ENCODE results near the gene LRRC55. TPM values are rescaled to one million over a fixed set of nuclear protein-coding genes. Genes with fewer than 3 reads are reported as not detected.

LRRC55 gene
- total RNA-seq, 1 experiment from 2014 or later = not detected

DNA sequence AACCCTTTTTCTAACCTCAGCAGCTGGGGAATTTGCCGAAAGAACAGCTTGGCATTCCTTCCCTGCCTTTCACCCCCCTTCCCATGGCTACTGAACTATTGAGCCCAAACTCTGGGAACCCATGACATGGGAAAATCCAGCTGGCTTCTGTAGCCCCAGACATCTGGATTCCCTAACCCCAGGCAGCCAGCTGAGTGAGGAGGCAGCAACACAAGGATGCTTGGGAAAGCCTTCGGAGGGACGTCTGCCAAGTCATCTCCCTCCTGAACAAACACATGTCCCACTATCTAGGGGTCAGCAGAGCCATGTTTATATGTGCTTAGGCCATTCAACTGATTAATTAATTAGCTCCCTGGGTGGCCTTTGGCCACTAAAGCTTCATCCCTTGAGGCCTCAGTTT is 21.6 kb downstream of the LRRC55 start:
- DNase-seq = no peak
- Mint-ChIP-seq H3K27ac (ENCODE audit: unreplicated experiment) (no peak overlapping the region), H3K9me3 (ENCODE audit: low read depth, unreplicated experiment) (no peaks in the 10 kb centered on the region), H3K27me3 (ENCODE audit: unreplicated experiment) (peaks cover 61% of the 10 kb centered on the region), H3K4me3 (ENCODE audit: low read depth, unreplicated experiment) (no peak overlapping the region), H3K4me1 (ENCODE audit: low read depth, unreplicated experiment) (no peaks in the 10 kb centered on the region), H3K36me3 (ENCODE audit: insufficient read depth, unreplicated experiment) (no peaks in the 10 kb centered on the region)
- no TSS peak for BruUV-seq (replicated peaks)
- intact Hi-C loops (cut with micrococcal nuclease; ENCODE audit: unreplicated experiment) = no loop called here
- CTCF ChIA-PET = no interaction called here
- TF ChIP-seq, protein P1, sequence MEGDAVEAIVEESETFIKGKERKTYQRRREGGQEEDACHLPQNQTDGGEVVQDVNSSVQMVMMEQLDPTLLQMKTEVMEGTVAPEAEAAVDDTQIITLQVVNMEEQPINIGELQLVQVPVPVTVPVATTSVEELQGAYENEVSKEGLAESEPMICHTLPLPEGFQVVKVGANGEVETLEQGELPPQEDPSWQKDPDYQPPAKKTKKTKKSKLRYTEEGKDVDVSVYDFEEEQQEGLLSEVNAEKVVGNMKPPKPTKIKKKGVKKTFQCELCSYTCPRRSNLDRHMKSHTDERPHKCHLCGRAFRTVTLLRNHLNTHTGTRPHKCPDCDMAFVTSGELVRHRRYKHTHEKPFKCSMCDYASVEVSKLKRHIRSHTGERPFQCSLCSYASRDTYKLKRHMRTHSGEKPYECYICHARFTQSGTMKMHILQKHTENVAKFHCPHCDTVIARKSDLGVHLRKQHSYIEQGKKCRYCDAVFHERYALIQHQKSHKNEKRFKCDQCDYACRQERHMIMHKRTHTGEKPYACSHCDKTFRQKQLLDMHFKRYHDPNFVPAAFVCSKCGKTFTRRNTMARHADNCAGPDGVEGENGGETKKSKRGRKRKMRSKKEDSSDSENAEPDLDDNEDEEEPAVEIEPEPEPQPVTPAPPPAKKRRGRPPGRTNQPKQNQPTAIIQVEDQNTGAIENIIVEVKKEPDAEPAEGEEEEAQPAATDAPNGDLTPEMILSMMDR (IDR thresholded peaks at IDR 0.05; ENCODE audit: unreplicated experiment) = no peak

DNA sequence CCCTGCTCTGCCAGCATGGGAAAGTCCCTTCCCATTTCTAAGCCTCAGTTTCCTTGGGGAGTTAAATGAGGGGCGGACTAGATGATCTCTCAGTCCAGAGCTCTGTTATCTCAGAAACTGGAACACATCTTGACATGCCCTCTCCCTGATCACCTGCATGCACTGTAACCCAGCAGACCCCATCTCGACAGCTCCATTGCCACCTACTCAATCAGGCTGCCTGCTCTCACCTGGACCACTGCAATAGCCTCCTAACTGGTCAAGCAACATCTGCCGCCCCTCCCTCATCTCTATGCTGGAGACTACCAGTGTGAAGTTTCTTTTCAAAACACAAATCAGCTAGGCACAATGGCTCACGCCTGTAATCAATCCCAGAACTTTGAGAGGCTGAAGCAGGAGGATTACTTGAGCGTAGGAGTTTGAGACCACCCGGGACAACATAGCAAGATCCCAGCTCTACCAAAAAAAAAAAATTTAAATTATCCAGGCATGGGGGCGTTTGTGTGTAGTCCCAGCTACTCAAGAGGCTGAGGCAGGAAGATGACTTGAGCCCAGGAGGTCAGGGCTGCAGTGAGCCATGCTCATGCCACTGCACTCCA is 22.2 kb downstream of the LRRC55 start:
- Mint-ChIP-seq H3K4me3 (ENCODE audit: low read depth, unreplicated experiment) (no peak overlapping the region), H3K27ac (ENCODE audit: unreplicated experiment) (no peak overlapping the region), H3K27me3 (ENCODE audit: unreplicated experiment) (peaks cover 61% of the 10 kb centered on the region), H3K4me1 (ENCODE audit: low read depth, unreplicated experiment) (no peaks in the 10 kb centered on the region), H3K9me3 (ENCODE audit: low read depth, unreplicated experiment) (no peaks in the 10 kb centered on the region), H3K36me3 (ENCODE audit: insufficient read depth, unreplicated experiment) (no peaks in the 10 kb centered on the region)
- TF ChIP-seq, protein P1 (IDR thresholded peaks at IDR 0.05; ENCODE audit: unreplicated experiment) = no peak
- intact Hi-C loops (cut with micrococcal nuclease; ENCODE audit: unreplicated experiment) = no loop called here
- CTCF ChIA-PET = no interaction called here
- no peak for DNase-seq
- no TSS peak for BruUV-seq (replicated peaks)

DNA sequence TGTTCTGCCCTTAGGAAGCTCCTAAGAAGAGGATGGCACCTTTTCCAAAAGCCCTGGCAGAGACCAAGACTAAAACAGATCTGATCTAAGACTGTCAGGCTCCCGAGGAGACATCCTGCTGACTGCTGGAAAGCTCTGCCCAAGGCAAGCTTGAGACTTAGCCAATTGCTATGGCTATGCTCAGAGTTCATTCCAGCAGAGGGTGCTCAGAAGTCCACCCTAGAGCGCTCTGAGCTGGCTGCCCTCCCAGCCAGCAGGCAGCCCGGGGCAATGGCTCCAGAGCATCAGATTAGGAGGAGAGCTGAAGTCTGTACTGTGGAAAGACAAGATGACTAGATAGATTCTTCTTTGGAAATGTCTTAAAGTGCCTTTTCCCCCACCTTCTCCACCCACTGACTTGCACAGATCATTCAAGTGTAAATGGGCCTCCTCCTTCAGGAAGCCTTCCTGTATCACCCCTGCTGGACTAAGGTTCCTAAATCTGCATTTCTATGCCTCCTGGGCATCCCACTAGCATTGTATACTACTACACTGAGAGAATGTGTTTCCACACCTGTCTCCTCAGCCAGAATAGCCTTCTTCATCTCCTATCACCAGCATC is 23.4 kb downstream of the LRRC55 start:
- no peak for DNase-seq
- intact Hi-C loops (cut with micrococcal nuclease; ENCODE audit: unreplicated experiment) = no loop called here
- no peak overlapping the region for H3K4me3 Mint-ChIP-seq (ENCODE audit: low read depth, unreplicated experiment)
- no peaks in the 10 kb centered on the region for H3K4me1 Mint-ChIP-seq (ENCODE audit: low read depth, unreplicated experiment)
- H3K9me3 Mint-ChIP-seq (ENCODE audit: low read depth, unreplicated experiment) = no peaks in the 10 kb centered on the region
- peaks cover 61% of the 10 kb centered on the region for H3K27me3 Mint-ChIP-seq (ENCODE audit: unreplicated experiment)
- TF ChIP-seq, protein P1 (IDR thresholded peaks at IDR 0.05; ENCODE audit: unreplicated experiment) = no peak
- CTCF ChIA-PET = no interaction called here
- H3K27ac Mint-ChIP-seq (ENCODE audit: unreplicated experiment) = no peak overlapping the region
- H3K36me3 Mint-ChIP-seq (ENCODE audit: insufficient read depth, unreplicated experiment) = no peaks in the 10 kb centered on the region
- BruUV-seq (replicated peaks) = no TSS peak

DNA sequence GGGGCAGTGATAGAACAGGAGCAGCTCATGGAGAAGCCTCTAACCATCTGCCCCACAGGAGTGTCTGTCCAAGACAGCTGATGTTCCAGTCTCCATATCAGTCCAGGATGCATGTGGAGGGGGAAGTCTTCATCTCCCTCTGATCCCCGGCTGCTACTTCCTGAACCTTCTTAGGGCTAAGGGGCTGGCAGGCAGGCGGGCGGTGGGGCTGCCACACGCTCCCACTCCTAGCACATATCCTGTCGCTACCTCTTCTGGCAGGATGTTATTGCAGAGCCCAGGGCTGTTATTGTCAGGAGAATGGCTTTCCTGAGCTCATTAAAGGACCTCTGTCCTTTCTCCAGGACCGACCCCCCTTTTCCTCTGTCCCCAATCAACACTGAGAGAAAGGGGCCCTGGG is 25.4 kb downstream of the LRRC55 start:
- H3K36me3 Mint-ChIP-seq (ENCODE audit: insufficient read depth, unreplicated experiment) = no peaks in the 10 kb centered on the region
- intact Hi-C loops (cut with micrococcal nuclease; ENCODE audit: unreplicated experiment) = no loop called here
- TF ChIP-seq, protein P1 (IDR thresholded peaks at IDR 0.05; ENCODE audit: unreplicated experiment) = no peak
- H3K4me1 Mint-ChIP-seq (ENCODE audit: low read depth, unreplicated experiment) = no peaks in the 10 kb centered on the region
- peaks cover 45% of the 10 kb centered on the region for H3K27me3 Mint-ChIP-seq (ENCODE audit: unreplicated experiment)
- no peak overlapping the region for H3K27ac Mint-ChIP-seq (ENCODE audit: unreplicated experiment)
- BruUV-seq (replicated peaks) = no TSS peak
- H3K9me3 Mint-ChIP-seq (ENCODE audit: low read depth, unreplicated experiment) = no peaks in the 10 kb centered on the region
- CTCF ChIA-PET = interaction anchor here (0.7 to 2.1 kb wide), 2 partner anchors 17 to 42 kb away, joined by 4 to 5 read pairs; no protein-coding TSS in a partner anchor
- no peak overlapping the region for H3K4me3 Mint-ChIP-seq (ENCODE audit: low read depth, unreplicated experiment)
- DNase-seq = no peak

Data from Calu3 (cell line).